ENCODE measurements around the gene CRLF1.

Gene CRLF1

DNA sequence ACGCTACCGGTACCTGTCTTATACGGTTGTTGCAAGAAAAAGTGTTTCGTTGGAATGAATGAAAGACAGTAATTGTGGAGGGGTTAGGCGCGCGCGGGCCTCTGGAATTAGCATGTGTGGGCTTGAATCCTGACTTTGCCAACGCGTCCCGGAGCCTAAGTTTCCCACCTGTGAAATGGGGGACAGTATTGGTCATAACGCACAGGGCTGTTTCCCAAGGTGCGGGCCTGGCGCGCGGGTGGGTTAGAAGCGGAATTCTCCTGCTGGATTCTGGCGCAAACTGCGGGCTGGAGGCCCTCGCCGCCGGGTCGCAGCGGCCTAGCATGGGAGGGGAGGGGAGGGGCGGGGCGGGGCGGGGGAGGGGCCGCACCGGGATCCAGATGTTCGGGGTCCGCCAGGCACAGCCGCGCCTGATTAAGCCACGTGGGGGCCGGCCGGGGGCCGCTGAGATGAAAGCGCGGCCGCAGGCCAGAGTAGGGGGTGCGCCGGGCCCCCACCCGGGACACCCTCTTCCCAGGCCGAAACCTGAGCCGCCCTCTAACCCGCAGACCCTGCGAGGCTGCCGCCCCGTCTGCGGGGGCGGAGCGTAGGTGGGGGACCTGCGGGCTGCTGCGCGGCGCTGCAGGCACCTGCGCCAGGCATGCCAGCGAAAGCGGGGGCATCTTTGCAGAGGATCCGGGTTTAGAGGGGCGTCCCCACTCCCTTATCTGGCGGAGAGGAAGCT, 4.9 kb upstream of the CRLF1 start:
- Mint-ChIP-seq H3K36me3 (ENCODE audit: low read depth) (no peaks in the 10 kb centered on the region), H3K27me3 (ENCODE audit: low read depth) (peaks cover 92% of the 10 kb centered on the region), H3K9me3 (no peaks in the 10 kb centered on the region), H3K4me3 (peak overlapping the region; percentile 61 to 79 (median 70)), H3K4me1 (peaks cover 13% of the 10 kb centered on the region), H3K27ac (no peak overlapping the region)
- TF ChIP-seq, protein P1, sequence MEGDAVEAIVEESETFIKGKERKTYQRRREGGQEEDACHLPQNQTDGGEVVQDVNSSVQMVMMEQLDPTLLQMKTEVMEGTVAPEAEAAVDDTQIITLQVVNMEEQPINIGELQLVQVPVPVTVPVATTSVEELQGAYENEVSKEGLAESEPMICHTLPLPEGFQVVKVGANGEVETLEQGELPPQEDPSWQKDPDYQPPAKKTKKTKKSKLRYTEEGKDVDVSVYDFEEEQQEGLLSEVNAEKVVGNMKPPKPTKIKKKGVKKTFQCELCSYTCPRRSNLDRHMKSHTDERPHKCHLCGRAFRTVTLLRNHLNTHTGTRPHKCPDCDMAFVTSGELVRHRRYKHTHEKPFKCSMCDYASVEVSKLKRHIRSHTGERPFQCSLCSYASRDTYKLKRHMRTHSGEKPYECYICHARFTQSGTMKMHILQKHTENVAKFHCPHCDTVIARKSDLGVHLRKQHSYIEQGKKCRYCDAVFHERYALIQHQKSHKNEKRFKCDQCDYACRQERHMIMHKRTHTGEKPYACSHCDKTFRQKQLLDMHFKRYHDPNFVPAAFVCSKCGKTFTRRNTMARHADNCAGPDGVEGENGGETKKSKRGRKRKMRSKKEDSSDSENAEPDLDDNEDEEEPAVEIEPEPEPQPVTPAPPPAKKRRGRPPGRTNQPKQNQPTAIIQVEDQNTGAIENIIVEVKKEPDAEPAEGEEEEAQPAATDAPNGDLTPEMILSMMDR (IDR thresholded peaks at IDR 0.05; ENCODE audit: unreplicated experiment in 3 of 3), result no peak

DNA sequence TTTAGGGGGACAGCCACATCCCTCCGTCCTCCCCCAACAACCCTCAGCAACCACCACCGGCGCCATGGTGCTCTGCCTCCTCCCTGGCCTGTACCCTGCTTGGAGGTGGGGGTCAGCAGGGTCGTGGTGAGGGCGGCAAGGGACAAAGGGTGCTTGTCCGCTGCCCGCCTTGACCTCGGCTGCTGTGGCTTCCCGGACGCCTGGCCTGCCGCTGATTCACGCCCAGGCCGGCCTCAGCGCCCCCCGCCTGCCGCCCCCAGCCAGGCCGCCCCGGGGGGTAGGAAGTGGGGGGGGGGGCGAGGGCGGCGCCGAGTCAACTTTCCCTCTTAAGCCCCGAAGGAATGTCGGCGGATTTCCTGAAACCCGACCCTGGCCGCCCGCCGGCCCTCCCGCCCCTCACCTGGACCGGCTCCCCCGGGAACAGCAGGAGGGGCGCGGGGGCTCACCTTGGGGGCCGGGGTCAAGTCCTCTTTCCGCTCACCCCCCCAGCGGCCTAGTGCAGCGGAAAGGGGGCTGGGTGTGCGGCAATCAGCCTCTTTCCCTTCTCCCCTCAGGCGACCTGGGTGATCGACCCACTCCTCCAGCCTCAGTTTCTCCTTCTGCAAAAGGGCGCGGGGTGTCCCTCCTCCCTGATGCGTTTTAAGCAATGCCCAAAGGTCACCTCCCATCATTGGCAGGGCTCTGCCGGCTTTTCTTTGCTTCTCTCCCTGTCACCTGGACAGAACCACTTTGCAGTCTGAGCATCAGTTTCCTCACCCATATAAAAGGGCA, 4.1 kb upstream of the CRLF1 start:
- Mint-ChIP-seq H3K36me3 (ENCODE audit: low read depth) (no peaks in the 10 kb centered on the region), H3K9me3 (no peaks in the 10 kb centered on the region), H3K27ac (no peak overlapping the region), H3K4me3 (peak overlapping the region; percentile 58 to 65 (median 61)), H3K27me3 (ENCODE audit: low read depth) (peaks cover 87% of the 10 kb centered on the region), H3K4me1 (peaks cover 13% of the 10 kb centered on the region)
- TF ChIP-seq, protein P1 (IDR thresholded peaks at IDR 0.05; ENCODE audit: unreplicated experiment in 3 of 3), result no peak

DNA sequence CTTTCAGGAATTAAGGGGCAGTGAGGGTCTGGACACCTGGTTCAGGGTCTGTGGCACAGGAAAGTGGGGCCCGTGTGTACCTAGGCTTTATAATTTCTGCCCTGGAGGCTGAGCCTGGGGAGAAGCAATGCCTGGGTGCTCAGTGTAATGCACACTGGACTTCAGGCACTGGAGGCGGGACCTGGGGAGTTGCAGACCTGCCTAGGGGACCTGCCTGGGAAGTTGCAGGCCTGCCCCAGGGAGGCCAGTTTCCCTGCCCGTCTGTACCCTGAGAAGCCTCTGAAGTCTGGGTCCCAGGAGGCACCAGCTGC, 3.6 kb upstream of the CRLF1 start:
- no peaks in the 10 kb centered on the region for H3K9me3 Mint-ChIP-seq
- peaks cover 17% of the 10 kb centered on the region for H3K4me1 Mint-ChIP-seq
- H3K4me3 Mint-ChIP-seq, result no peak overlapping the region
- peaks cover 87% of the 10 kb centered on the region for H3K27me3 Mint-ChIP-seq (ENCODE audit: low read depth)
- no peaks in the 10 kb centered on the region for H3K36me3 Mint-ChIP-seq (ENCODE audit: low read depth)
- H3K27ac Mint-ChIP-seq, result no peak overlapping the region
- TF ChIP-seq, protein P1 (IDR thresholded peaks at IDR 0.05; ENCODE audit: unreplicated experiment in 3 of 3), result no peak

DNA sequence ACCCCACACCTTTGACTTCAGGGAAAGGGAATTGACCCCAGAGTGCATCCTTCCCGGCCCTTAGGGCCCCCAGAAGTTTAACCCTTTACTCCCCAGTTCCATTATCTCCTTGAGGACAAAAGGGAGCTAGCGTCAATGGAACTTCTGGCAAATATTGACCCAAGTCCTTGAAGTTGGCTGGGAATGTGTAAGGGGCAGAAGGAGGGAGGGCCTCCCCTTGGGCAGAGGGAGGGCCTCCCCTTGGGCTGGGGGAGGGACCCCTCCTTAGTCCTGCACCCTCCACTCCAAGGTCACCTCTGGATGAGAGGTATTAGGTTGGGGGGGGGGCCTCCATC, 3.1 kb upstream of the CRLF1 start:
- H3K27me3 Mint-ChIP-seq (ENCODE audit: low read depth), result peaks cover 87% of the 10 kb centered on the region
- peak overlapping the region in 1 of 3 experiments; percentile 30 for H3K4me3 Mint-ChIP-seq
- H3K9me3 Mint-ChIP-seq, result no peaks in the 10 kb centered on the region
- no peaks in the 10 kb centered on the region for H3K36me3 Mint-ChIP-seq (ENCODE audit: low read depth)
- peaks cover 19% of the 10 kb centered on the region for H3K4me1 Mint-ChIP-seq
- no peak overlapping the region for H3K27ac Mint-ChIP-seq
- TF ChIP-seq, protein P1 (IDR thresholded peaks at IDR 0.05; ENCODE audit: unreplicated experiment in 3 of 3), result no peak

DNA sequence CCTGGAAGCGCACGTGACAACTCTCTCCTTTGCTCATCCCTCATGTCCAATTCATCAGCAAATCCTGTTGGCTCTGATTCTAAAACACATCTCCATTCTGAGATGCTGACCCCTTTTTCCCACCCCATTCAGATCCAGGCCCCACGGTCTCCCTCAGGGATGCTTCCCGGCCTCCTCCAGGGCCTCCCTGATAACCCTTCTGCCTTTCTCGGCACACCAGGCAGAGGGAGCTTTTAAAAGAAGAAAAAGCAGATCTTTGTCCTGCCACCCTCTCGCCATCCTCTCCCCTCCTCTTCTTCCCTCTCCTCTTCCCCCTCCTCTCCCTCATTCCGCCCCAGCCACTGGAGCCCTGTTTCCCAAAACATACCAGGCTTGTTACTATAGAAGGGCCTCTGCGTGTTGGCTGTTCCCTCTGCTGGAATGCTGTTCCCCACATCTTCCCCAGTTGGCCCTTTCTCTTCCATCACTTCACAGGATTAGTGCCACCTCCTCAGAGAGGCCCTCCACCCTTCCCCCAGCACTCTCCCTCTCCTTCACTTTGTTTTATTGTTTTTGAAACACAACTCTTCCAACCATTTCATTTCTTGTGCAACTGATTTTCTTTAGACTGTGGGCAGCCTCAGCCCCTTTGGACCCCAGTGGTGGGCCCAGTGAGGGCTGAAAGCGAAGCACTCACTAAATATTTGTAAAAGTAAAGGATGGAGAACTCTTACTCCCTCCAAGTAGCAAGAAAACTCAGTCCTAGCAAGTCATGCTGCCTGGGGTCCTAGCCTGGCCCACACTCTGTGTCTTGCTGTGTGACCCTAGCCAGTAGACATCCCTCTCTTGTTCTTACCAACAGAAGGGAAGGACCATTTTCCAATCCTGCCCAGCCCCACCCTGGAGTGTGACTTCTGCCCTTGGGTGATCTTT, 2.5 kb upstream of the CRLF1 start:
- no peaks in the 10 kb centered on the region for H3K36me3 Mint-ChIP-seq (ENCODE audit: low read depth)
- no peak overlapping the region for H3K27ac Mint-ChIP-seq
- TF ChIP-seq, protein P1 (IDR thresholded peaks at IDR 0.05; ENCODE audit: unreplicated experiment in 3 of 3), result no peak
- H3K4me1 Mint-ChIP-seq, result peaks cover 19% of the 10 kb centered on the region
- peaks cover 87% of the 10 kb centered on the region for H3K27me3 Mint-ChIP-seq (ENCODE audit: low read depth)
- H3K9me3 Mint-ChIP-seq, result no peaks in the 10 kb centered on the region
- H3K4me3 Mint-ChIP-seq, result peak overlapping the region; percentile 7 to 69 (median 46)
